NCI-H2029 treated with DMSO at 0.1 percent for 48 hours (cell line): ENCODE measurements around the gene AHR.

ENCODE experiments used
- DNase-seq: peaks from one replicate; lab custom pipeline; 2025; lab: John Stamatoyannopoulos, UW

Gene AHR

GRCh38 chr7:17298102-17298839, at the start of gene AHR:
AHR (plus strand) TSS chr7:17298652; CDS start chr7:17299265, 613 bp downstream.
- DNase-seq: peak; percentile 39

DNA sequence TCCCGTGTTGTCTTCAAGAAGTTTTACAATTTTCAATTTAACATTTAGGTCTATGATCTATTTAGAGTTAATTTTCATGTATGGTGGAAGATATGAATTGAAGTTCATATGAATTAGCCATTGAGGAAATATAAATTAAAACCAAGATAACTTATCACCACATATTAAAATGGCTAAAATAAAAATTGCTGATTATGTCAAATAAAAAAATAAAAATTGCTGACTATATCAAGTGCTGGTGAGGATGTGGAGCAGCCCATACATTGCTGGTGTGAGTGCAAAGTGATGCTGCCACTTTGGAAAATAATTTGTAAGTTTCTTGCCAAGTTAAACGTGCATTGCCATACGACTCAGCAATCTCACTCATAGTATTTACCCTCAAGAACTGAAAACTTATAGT, 44.6 kb upstream of the AHR start:
- DNase-seq: no peak

- DNase-seq: no peak
These were observed 42.5 kb upstream of the AHR start for GRCh38 chr7:17255926-17256325.

DNA sequence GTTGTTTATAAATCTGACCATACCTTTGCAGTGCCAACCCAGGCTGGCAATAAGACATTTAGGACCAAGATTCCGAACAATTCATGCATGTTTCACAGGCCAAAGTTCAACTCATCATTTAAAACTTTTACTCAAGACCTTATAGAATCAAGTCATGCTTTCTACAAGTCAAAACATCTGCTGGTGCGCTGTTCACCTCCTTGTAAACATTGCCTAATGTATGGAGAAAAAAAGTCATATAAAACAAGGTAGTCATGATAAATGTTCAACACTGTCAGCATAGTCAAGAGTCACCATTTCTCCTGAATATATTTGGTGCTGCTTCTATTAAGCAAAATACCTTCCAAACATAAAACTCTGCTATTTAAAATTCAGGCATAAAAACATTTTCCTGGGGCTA, 42.1 kb upstream of the AHR start:
- no peak for DNase-seq

DNA sequence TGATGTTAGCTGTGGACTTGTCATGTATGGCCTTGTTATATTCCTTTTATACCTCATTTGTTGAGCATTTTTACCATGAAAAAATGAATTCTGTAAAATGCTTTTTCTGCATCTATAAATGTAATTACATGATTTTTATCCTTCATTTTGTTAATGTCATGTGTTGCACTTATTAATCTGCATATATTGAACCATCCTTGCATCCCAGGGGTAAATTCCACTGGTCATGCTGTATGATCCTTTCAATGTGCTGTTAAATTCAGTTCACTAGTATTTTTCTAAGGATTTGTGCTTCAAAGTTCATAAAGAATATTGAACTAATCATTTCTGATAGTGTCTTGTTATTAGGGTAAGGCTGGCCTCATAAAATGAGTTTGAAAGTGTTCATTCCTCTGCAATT, 31.9 kb upstream of the AHR start:
- no peak for DNase-seq

GRCh38 chr7:17269341-17270221, 28.9 kb upstream of the AHR start:
- no peak for DNase-seq

DNA sequence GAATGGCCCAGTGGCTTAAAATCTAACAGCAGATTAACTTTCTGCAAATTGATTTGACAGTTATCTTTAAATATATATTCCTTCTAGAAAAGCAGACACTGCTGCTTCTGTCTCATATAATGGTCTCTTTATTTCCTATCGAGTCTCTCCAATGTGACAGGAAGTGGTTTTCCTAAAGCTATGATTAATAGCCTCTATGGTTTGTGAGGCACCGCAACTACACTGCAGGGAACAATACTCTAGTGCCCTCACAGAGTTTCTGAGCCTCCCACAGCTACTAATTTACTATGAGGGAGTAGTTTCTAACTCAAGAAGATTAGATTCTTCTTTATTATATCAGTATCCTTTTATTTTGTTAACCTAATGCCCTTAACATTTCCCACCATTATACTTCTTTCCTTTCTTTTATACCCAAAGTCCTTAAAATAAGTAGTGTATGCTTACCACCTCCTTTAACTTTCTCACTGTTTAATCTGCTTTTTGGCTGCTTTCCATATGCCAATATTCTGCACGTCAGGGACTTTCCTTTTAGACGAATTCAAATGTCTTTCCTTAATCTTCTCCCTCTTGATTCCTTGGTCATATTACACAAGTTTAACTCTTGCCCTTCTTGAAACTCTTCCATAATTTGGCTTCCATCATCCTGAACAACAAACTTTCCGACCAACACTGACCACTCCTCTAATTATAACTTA, 23.8 kb upstream of the AHR start:
- DNase-seq: no peak

DNA sequence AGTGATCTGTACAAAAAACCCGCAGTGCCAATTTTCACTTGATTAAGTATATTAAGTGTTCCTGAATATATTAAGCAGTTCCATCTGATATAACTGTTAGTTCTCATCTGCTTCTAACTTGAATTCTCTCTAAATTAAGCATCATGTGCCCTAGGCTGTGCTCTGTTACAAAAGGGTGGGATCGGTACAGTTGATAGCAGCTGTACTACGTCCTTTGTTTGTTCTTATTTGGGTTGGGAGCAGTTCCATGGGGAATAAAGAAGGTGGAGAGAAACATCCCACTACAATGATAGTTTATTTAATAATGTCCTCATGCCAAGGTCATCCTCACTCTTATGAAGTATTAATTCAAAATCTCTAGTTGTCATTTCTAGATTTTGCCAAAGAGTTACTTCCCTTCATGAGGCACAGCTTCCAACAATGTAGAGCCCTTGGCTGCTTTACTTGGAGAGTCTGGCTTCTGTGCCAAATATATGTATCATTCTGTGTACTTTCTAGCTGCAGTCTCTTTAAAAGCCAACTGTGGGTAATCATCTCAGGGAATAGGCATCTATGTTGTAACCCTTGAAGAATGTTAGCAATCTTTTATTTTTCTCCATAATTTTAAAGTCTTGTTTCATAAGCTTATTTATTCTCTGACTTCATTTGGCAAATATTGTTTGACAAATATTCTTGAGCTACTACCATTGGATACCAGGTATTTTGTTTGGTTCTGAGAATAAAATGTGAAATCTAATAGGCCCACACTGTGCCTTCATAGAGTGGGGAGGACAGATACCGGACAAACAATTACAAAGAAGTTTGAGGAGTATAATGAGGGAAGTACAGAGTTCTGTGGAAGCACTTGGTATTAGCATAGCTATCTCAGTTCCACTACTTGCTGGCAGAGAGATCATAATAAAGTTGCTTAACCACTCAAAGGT, 22.4 kb upstream of the AHR start:
- no peak for DNase-seq

- no peak for DNase-seq
These were observed 19.4 kb upstream of the AHR start for GRCh38 chr7:17279061-17279460.

DNA sequence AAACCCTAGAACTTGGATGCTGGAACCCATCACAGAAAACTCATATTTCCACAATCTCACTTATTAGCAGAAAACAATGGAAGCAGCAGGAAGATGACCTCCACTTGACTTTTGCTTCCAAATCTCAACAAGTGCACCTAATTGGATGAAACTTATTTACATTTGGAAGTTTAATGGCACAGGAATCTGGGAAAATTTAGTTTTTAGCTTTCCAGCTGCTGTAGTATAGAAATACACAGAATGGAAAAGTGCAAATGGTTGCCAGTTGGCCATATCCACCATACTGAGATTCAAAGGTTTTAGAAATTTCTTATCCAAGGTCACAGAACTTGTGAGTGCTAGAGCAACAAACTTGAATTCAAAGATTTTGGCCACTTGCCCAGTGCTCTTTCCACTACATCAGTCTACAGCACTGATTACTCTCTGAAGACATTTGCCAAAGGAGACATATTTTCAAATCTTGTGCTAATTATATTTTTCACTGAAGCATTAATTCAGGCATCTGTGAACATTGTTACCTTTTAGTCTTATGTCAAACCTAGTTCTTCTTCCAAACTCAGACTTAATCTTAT, 9.3 kb upstream of the AHR start:
- DNase-seq: no peak

- DNase-seq: no peak
These were observed 5.6 kb upstream of the AHR start for GRCh38 chr7:17292843-17293242.

- DNase-seq: no peak
These were observed 5.0 kb upstream of the AHR start for GRCh38 chr7:17293481-17293880.

DNA sequence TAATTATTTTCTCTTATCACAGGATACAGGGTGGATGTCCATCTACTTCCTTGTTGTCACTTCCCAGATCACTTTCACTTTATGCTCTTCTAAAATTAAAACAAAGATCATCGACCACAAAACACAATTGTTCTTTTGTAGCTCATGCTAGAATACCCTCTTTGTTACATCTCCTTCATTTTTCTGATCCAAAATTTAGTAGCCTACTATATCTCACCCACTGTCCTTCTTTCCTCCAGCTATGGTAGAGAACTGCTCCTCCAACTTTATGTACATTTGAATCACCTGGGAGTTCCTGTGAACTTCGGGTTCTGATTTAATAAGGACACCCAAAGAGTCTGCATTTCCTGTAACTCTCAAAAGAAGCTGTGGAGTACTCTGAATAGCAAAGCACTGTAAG, 1.2 kb upstream of the AHR start:
- no peak for DNase-seq

- DNase-seq: no peak
These were observed 509 bp downstream of the AHR start for GRCh38 chr7:17298840-17299482.

DNA sequence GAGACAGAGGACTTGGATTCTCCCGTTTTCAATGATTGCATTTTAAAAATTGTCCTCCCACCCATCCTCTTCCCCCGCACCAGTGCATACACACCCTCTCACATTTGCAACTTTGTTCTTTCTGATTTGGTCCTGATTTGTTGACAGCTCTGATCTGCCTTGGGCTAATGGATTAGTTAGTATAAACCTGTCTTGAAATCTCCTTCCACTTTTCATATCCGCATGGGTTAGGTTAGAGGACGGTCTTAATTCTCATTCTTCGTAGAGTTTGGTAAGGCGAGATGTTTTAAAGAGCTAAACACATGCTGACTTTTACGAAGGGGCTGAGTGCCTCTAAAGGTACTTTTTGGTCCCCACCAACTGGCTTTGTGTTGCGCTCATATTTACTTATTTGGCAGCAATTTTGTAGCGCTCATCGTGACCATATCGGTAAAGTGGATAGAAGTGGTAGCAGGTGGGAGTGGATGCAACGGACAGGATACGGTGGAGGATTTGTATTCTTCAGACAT, 1.1 kb downstream of the AHR start:
- no peak for DNase-seq

- DNase-seq: no peak
These were observed 1.6 kb downstream of the AHR start for GRCh38 chr7:17300012-17300411.

DNA sequence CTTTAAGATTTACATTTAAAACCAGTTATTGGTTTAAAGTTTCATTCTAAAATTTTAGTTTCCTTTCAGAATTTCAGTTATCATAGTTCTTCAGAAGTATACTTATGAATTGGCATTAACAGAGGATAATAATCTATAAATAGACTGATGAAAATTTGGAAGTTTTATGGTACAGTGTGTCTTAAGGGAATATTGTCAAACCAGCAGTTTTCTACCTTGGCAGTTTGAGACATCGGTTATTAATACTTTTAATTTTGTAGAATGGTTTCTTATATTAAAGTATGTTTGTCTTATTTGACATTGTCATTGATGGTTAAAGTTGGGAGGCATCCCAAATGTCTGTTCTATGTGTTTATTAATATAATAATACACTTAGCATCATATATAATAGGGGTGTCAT, 2.0 kb downstream of the AHR start:
- DNase-seq: no peak

DNA sequence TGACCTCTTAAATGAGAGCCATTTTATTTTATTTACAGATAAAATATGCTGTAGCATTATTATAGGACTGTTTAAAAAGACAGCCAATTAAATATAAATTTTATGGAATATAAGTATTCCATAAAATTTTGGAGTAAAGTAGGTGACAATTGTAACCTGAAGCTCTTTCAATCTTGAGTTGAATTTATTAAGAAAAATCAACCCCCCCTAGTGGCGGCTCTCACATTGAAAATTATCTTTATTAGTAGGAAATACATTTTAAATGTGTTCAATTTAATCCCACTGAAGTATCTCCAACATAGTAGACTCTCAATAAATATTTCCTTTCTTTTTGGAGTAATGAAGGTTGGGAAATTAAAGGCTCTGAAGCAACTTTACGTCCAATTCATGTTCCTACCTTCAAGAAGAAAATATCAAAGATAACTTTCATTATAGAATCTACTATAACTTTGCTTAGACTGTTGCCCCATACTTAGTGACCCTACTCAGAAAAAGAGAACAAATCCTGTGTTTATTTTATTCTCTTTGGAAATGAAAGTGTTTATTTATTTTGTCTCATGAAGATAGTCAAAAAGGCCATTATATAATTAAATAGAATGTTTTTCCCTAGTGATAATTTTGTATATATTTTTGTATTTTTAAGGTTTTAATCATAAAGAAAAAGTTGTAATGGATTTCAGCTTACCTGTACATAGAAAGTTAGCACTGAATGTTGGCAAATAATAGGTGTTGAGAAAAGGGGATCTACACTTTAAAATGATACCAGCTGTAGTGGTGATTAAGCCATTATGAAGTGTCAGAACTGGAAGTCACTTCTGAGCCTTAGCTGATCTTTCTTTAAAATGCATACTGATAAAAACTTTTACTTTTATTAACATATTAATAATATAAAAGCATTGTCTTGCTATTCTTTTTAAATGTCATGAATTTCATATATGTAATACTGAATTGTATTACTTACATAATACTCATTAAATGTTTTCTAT, 3.3 kb downstream of the AHR start:
- DNase-seq: no peak

- DNase-seq: no peak
These were observed 4.2 kb downstream of the AHR start for GRCh38 chr7:17302575-17303142.
